ENCODE data around the gene LTBP1.
"Not testable (repeated sequence)": the region's sequence is repeated elsewhere in the genome, so short reads cannot be mapped to it uniquely, and the experiment has no call there.

The LTBP1 gene

GRCh38 chr2:33436083-33436482 is 489.3 kb downstream of the LTBP1 start:
- DNase-seq (ENCODE audit: low read depth), result no peak
- no peak for TF ChIP-seq CTCF (IDR thresholded peaks at IDR 0.05; ENCODE audit: low read depth, low read length, missing control alignments)
- in situ Hi-C loops (cut with HindIII; ENCODE audit: low sequenced_read_pairs), result no loop called here
- H3K4me3 ChIP-seq (ENCODE audit: low read depth, low read length), result no peak overlapping the region

DNA sequence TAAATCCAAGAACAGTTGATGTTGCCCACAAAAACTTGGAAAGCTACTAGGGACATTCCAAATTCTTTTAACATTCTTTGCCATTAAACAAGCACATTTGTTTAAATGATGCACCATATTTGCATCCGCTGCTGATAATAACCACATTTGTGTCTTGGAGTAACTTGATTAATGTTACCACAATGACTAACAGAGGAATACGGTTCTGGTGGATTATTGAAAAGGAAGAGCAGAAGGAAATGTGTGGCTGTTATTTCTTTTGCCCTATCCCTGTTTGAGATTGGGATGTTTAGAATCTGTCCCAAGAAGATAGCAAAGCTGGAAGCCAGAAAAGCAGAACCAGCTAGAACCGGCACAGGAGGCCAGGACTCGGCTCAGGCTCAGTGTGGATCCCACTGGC is 490.5 kb downstream of the LTBP1 start:
- H3K4me3 ChIP-seq (ENCODE audit: low read depth, low read length), result no peak overlapping the region
- no peak for TF ChIP-seq CTCF (IDR thresholded peaks at IDR 0.05; ENCODE audit: low read depth, low read length, missing control alignments)
- in situ Hi-C loops (cut with HindIII; ENCODE audit: low sequenced_read_pairs), result no loop called here
- peak; percentile 95 for DNase-seq (ENCODE audit: low read depth)

DNA sequence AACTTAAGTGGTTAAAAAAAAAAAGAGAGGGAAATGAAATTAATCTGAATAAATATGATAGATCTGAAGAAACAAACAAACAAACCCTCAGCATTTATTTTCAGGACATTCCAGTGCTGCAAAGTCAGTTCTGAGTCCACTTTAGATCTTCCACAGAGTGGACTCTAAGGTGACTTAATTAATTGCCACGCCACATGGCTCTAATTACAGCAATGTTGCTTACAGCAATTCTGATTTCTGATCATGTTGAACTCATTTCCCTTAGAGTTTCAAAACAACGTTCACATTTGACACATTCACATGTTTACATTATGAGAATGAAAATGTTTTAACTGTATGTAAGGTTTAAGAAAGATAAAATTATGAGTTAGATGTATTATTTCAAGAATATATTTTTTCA is 491.1 kb downstream of the LTBP1 start:
- no peak overlapping the region for H3K4me3 ChIP-seq (ENCODE audit: low read depth, low read length)
- TF ChIP-seq CTCF (IDR thresholded peaks at IDR 0.05; ENCODE audit: low read depth, low read length, missing control alignments), result no peak
- no peak for DNase-seq (ENCODE audit: low read depth)
- in situ Hi-C loops (cut with HindIII; ENCODE audit: low sequenced_read_pairs), result no loop called here

DNA sequence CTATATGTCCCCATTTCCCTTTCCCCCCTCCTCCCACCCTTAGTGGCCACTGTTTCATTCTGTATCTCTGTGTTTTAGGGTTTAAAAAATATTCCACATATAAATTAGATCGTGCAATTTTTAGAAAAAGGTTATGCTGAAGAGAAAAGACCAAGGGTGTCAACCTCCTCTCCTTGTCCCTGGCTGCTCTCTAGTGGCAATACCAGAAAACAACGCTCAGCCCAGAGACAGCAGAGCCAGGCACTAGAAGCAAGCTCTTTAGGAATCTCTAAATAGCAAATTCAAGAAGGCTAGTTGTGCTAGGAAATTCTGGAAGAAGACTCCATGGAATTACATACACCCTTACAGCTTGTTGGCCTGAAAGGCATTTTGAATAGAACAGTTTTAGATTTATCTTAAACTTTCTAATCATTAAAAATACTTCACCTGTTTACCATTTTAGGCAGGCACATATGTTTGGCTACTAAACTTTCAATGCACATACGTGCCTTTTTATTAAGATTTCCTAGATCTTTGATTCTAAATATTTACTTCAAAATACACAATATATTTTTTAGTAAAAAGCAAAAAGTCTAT is 494.6 kb downstream of the LTBP1 start:
- DNase-seq (ENCODE audit: low read depth), result peak; percentile 47

GRCh38 chr2:33442052-33442451 is 495.3 kb downstream of the LTBP1 start:
- DNase-seq (ENCODE audit: low read depth); in situ Hi-C loops (cut with HindIII; ENCODE audit: low sequenced_read_pairs); H3K4me3 ChIP-seq (ENCODE audit: low read depth, low read length): not testable (repeated sequence)

More for the DNA sequence above, 494.6 kb downstream of the LTBP1 start:
- in situ Hi-C loops (cut with HindIII; ENCODE audit: low sequenced_read_pairs), result no loop called here
- TF ChIP-seq CTCF (IDR thresholded peaks at IDR 0.05; ENCODE audit: low read depth, low read length, missing control alignments), result peak; percentile 86
- H3K4me3 ChIP-seq (ENCODE audit: low read depth, low read length), result no peak overlapping the region

DNA sequence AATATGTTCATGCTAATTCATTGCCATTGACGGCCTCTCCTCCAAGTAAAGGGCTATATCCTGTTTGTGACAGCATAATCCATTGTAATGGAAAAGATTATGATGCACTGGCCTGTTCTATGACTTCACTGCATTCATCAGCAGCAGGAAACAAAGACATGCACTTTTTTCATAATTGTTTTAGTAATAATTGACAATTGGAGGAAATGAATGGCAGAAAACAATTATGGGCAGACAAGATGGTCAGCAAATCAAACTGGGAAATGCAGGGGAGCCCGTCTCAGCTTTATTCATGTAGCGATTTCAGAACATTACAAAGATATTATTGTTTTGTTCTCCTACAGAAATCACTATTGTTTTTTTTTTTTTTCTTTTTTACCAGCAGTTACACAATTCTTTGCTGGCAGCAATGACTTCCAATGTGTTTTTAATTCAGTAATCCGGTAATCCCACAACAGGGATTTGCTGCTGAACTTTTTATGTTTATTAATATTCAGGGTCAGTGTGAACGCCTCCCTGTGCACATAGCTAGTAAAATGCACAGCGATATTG is 495.9 kb downstream of the LTBP1 start:
- H3K4me3 ChIP-seq (ENCODE audit: low read depth, low read length), result no peak overlapping the region
- DNase-seq (ENCODE audit: low read depth), result no peak
- no peak for TF ChIP-seq CTCF (IDR thresholded peaks at IDR 0.05; ENCODE audit: low read depth, low read length, missing control alignments)
- in situ Hi-C loops (cut with HindIII; ENCODE audit: low sequenced_read_pairs), result no loop called here

- in situ Hi-C loops (cut with HindIII; ENCODE audit: low sequenced_read_pairs), result no loop called here
- no peak for DNase-seq (ENCODE audit: low read depth)
- no peak for TF ChIP-seq CTCF (IDR thresholded peaks at IDR 0.05; ENCODE audit: low read depth, low read length, missing control alignments)
- H3K4me3 ChIP-seq (ENCODE audit: low read depth, low read length), result no peak overlapping the region
These were observed 496.6 kb downstream of the LTBP1 start for GRCh38 chr2:33443274-33443829.

Measured in astrocyte of the cerebellum (primary cell).